ENCODE measurements around the gene RAB3GAP2. TPM values are rescaled to one million over a fixed set of nuclear protein-coding genes. Genes with fewer than 3 reads are reported as not detected.
"Not testable (repeated sequence)": the region's sequence is repeated elsewhere in the genome, so short reads cannot be mapped to it uniquely, and the experiment has no call there.

Gene RAB3GAP2
- total RNA-seq, 1 donor from 2014 or later = 107 TPM

DNA sequence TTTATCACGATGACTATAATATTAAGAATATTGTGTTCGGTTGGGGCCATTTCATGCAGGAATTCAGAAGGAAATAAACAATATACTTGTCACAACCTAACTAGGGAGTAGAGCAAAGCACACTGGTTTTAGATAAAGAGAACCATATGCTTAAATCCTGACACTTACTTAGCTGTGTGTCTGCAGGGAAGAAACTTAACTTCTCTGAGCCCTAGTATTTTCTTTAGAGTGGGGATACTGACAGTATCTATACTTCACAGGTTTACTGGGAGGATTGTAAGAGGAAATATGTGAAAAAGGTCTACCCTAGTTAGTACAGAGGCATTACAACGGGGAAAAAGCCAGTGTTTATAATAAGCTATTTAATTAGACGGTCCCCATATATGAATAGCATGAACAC is 105.4 kb downstream of the RAB3GAP2 start:
- H3K27me3 Mint-ChIP-seq = no peaks in the 10 kb centered on the region
- ChIA-PET POLR2A (interaction anchor here (0.6 kb wide), 1 partner anchor 182 kb away, joined by 4 read pairs; no protein-coding TSS in a partner anchor), CTCF (interaction anchor here (1.1 kb wide), 1 partner anchor 20 kb away, joined by 3 read pairs; no protein-coding TSS in a partner anchor)
- H3K27ac Mint-ChIP-seq = no peak overlapping the region
- no peaks in the 10 kb centered on the region for H3K4me1 Mint-ChIP-seq
- no peaks in the 10 kb centered on the region for H3K9me3 Mint-ChIP-seq
- no peak for TF ChIP-seq CTCF (IDR thresholded peaks at IDR 0.05)
- H3K36me3 Mint-ChIP-seq (ENCODE audit: low read depth) = peaks cover 71% of the 10 kb centered on the region
- intact Hi-C loops (cut with micrococcal nuclease) = no loop called here
- DNase-seq (no peak), ATAC-seq (ENCODE audit: low read depth) (no peak)
- no peak overlapping the region for H3K4me3 Mint-ChIP-seq

- CTCF ChIA-PET = no interaction called here
- Mint-ChIP-seq H3K9me3 (no peaks in the 10 kb centered on the region), H3K27ac (no peak overlapping the region), H3K36me3 (ENCODE audit: low read depth) (peaks cover 68% of the 10 kb centered on the region), H3K4me3 (no peak overlapping the region), H3K4me1 (no peaks in the 10 kb centered on the region), H3K27me3 (no peaks in the 10 kb centered on the region)
- ATAC-seq (ENCODE audit: low read depth) = no peak
- POLR2A ChIA-PET = interaction anchor here (0.6 to 0.7 kb wide), 2 partner anchors 20 to 85 kb away, joined by 3 to 4 read pairs; no protein-coding TSS in a partner anchor
- no peak for TF ChIP-seq CTCF (IDR thresholded peaks at IDR 0.05)
- no peak for DNase-seq
- intact Hi-C loops (cut with micrococcal nuclease) = loop anchor here (5.0 kb wide), 1 partner anchor 33 kb away; no protein-coding TSS in a partner anchor
These were observed 107.7 kb downstream of the RAB3GAP2 start for GRCh38 chr1:220164517-220164916.

GRCh38 chr1:220164116-220164515 is 108.1 kb downstream of the RAB3GAP2 start:
- intact Hi-C loops (cut with micrococcal nuclease) = loop anchor here (5.0 kb wide), 1 partner anchor 33 kb away; no protein-coding TSS in a partner anchor
- H3K27ac Mint-ChIP-seq = no peak overlapping the region
- no peaks in the 10 kb centered on the region for H3K27me3 Mint-ChIP-seq

GRCh38 chr1:220160027-220160426 is 112.2 kb downstream of the RAB3GAP2 start:
- no peak for DNase-seq
- Mint-ChIP-seq H3K9me3 (no peaks in the 10 kb centered on the region), H3K27me3 (no peaks in the 10 kb centered on the region), H3K4me1 (no peaks in the 10 kb centered on the region), H3K36me3 (ENCODE audit: low read depth) (peaks cover 74% of the 10 kb centered on the region), H3K4me3 (no peak overlapping the region), H3K27ac (no peak overlapping the region)
- intact Hi-C loops (cut with micrococcal nuclease) = loop anchor here (5.0 kb wide), 1 partner anchor 37 kb away; no protein-coding TSS in a partner anchor
- no peak for TF ChIP-seq CTCF (IDR thresholded peaks at IDR 0.05)
- ChIA-PET CTCF (no interaction called here), POLR2A (interaction anchor here (0.6 kb wide), 1 partner anchor 10 kb away, joined by 8 read pairs; no protein-coding TSS in a partner anchor)
- ATAC-seq (ENCODE audit: low read depth) = no peak

More at GRCh38 chr1:220164116-220164515, 108.1 kb downstream of the RAB3GAP2 start:
- CTCF ChIA-PET = no interaction called here
- ATAC-seq (ENCODE audit: low read depth) (no peak), DNase-seq (no peak)
- POLR2A ChIA-PET = interaction anchor here (0.6 to 0.7 kb wide), 2 partner anchors 20 to 84 kb away, joined by 3 to 4 read pairs; no protein-coding TSS in a partner anchor
- no peak for TF ChIP-seq CTCF (IDR thresholded peaks at IDR 0.05)
- H3K36me3 Mint-ChIP-seq (ENCODE audit: low read depth) = peaks cover 65% of the 10 kb centered on the region
- H3K4me3 Mint-ChIP-seq = no peak overlapping the region
- H3K4me1 Mint-ChIP-seq = no peaks in the 10 kb centered on the region
- H3K9me3 Mint-ChIP-seq = no peaks in the 10 kb centered on the region

DNA sequence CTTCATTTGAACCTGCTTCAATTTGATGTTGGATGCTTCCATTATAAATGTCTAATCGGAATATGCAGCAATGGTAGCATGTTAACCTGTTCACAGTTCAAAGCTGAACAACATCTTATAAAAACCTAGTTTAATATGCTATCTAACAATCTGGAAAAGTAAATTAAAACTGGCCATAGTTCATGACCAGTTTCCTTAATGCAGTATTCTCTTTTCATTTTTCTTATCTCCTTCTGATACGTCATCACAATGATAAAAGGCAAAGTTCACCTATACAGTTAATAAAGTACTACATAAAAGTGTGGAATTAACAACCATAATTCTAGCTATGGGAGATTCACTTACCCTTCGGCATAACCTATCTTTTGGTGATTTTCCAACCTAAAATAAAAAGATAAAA is 113.2 kb downstream of the RAB3GAP2 start:
- Mint-ChIP-seq H3K36me3 (ENCODE audit: low read depth) (peaks cover 75% of the 10 kb centered on the region), H3K27me3 (no peaks in the 10 kb centered on the region), H3K4me3 (no peak overlapping the region), H3K27ac (no peak overlapping the region), H3K4me1 (no peaks in the 10 kb centered on the region), H3K9me3 (no peaks in the 10 kb centered on the region)
- ChIA-PET CTCF (no interaction called here), POLR2A (no interaction called here)
- intact Hi-C loops (cut with micrococcal nuclease) = no loop called here
- no peak for TF ChIP-seq CTCF (IDR thresholded peaks at IDR 0.05)
- DNase-seq (no peak), ATAC-seq (ENCODE audit: low read depth) (no peak)

GRCh38 chr1:220158530-220158929 is 113.7 kb downstream of the RAB3GAP2 start:
- CTCF ChIA-PET; H3K9me3 Mint-ChIP-seq; POLR2A ChIA-PET; DNase-seq; intact Hi-C loops (cut with micrococcal nuclease); H3K4me1 Mint-ChIP-seq; ATAC-seq (ENCODE audit: low read depth); H3K27me3 Mint-ChIP-seq; H3K4me3 Mint-ChIP-seq; H3K27ac Mint-ChIP-seq: not testable (repeated sequence)
- H3K36me3 Mint-ChIP-seq (ENCODE audit: low read depth) = peaks cover 76% of the 10 kb centered on the region

Data from activated B cell treated with CpG ODN at 0.5 μM for 24 hours (primary cell).